Measurements from ENCODE around the gene BRWD1. TPM values are rescaled to one million over a fixed set of nuclear protein-coding genes. Genes with fewer than 3 reads are reported as not detected.

Gene BRWD1
- total RNA-seq, 1 donor from 2014 or later: 142 TPM

- Histone ChIP-seq H3K4me3 (ENCODE audit: low read length in 3 of 3) (peak overlapping the region; percentile 3 to 89 (median 88)), H3K9ac (ENCODE audit: low read depth in 1 of 3, low read length in 3 of 3) (peak overlapping the region; percentile 89 to 97 (median 94)), H3K36me3 (ENCODE audit: control insufficient read depth in 3 of 3, insufficient read depth in 3 of 3, low read length in 3 of 3) (peaks cover 0 to 2% (median 0%) of the 10 kb centered on the region in 3 donors), H3K27me3 (ENCODE audit: control insufficient read depth in 3 of 3, insufficient read depth in 3 of 3, low read length in 3 of 3) (no peaks in the 10 kb centered on the region), H3K4me1 (ENCODE audit: control insufficient read depth in 3 of 3, insufficient read depth in 3 of 3, low read length in 3 of 3) (peaks cover 7 to 14% (median 7%) of the 10 kb centered on the region in 3 donors), H3K27ac (ENCODE audit: low read depth, low read length) (peak overlapping the region; percentile 93), H3K9me3 (ENCODE audit: control insufficient read depth in 3 of 3, low read length in 3 of 3) (no peaks in the 10 kb centered on the region)
Observed at GRCh38 chr21:39182016-39182415, 131.4 kb downstream of the BRWD1 start.

GRCh38 chr21:39181205-39181818 lies 132.1 kb downstream of the BRWD1 start:
- Histone ChIP-seq H3K9me3 (ENCODE audit: control insufficient read depth in 3 of 3, low read length in 3 of 3) (no peaks in the 10 kb centered on the region), H3K4me3 (ENCODE audit: low read length in 3 of 3) (no peak overlapping the region), H3K9ac (ENCODE audit: low read depth in 1 of 3, low read length in 3 of 3) (no peak overlapping the region), H3K27me3 (ENCODE audit: control insufficient read depth in 3 of 3, insufficient read depth in 3 of 3, low read length in 3 of 3) (no peaks in the 10 kb centered on the region), H3K36me3 (ENCODE audit: control insufficient read depth in 3 of 3, insufficient read depth in 3 of 3, low read length in 3 of 3) (peaks cover 0 to 2% (median 2%) of the 10 kb centered on the region in 3 donors), H3K4me1 (ENCODE audit: control insufficient read depth in 3 of 3, insufficient read depth in 3 of 3, low read length in 3 of 3) (peaks cover 7 to 14% (median 12%) of the 10 kb centered on the region in 3 donors), H3K27ac (ENCODE audit: low read depth, low read length) (no peak overlapping the region)

GRCh38 chr21:39180429-39181019 lies 132.9 kb downstream of the BRWD1 start:
- Histone ChIP-seq H3K4me1 (ENCODE audit: control insufficient read depth in 3 of 3, insufficient read depth in 3 of 3, low read length in 3 of 3) (peaks cover 7 to 21% (median 14%) of the 10 kb centered on the region in 3 donors), H3K9ac (ENCODE audit: low read depth in 1 of 3, low read length in 3 of 3) (no peak overlapping the region), H3K27ac (ENCODE audit: low read depth, low read length) (no peak overlapping the region), H3K27me3 (ENCODE audit: control insufficient read depth in 3 of 3, insufficient read depth in 3 of 3, low read length in 3 of 3) (no peaks in the 10 kb centered on the region), H3K9me3 (ENCODE audit: control insufficient read depth in 3 of 3, low read length in 3 of 3) (no peaks in the 10 kb centered on the region), H3K4me3 (ENCODE audit: low read length in 3 of 3) (no peak overlapping the region), H3K36me3 (ENCODE audit: control insufficient read depth in 3 of 3, insufficient read depth in 3 of 3, low read length in 3 of 3) (peaks cover 0 to 4% (median 2%) of the 10 kb centered on the region in 3 donors)

GRCh38 chr21:39178421-39178820 lies 135.0 kb downstream of the BRWD1 start:
- peaks cover 7 to 27% (median 14%) of the 10 kb centered on the region in 3 donors for H3K4me1 ChIP-seq (ENCODE audit: control insufficient read depth in 3 of 3, insufficient read depth in 3 of 3, low read length in 3 of 3)
- no peaks in the 10 kb centered on the region for H3K27me3 ChIP-seq (ENCODE audit: control insufficient read depth in 3 of 3, insufficient read depth in 3 of 3, low read length in 3 of 3)
- no peak overlapping the region for H3K9ac ChIP-seq (ENCODE audit: low read depth in 1 of 3, low read length in 3 of 3)
- H3K4me3 ChIP-seq (ENCODE audit: low read length in 3 of 3): no peak overlapping the region
- no peaks in the 10 kb centered on the region for H3K9me3 ChIP-seq (ENCODE audit: control insufficient read depth in 3 of 3, low read length in 3 of 3)
- H3K36me3 ChIP-seq (ENCODE audit: control insufficient read depth in 3 of 3, insufficient read depth in 3 of 3, low read length in 3 of 3): peaks cover 0 to 9% (median 2%) of the 10 kb centered on the region in 3 donors
- H3K27ac ChIP-seq (ENCODE audit: low read depth, low read length): no peak overlapping the region

- peak overlapping the region in 1 of 3 donors; percentile 16 for H3K9ac ChIP-seq (ENCODE audit: low read depth in 1 of 3, low read length in 3 of 3)
- no peaks in the 10 kb centered on the region for H3K27me3 ChIP-seq (ENCODE audit: control insufficient read depth in 3 of 3, insufficient read depth in 3 of 3, low read length in 3 of 3)
- peak overlapping the region; percentile 27 for H3K27ac ChIP-seq (ENCODE audit: low read depth, low read length)
- no peaks in the 10 kb centered on the region for H3K9me3 ChIP-seq (ENCODE audit: control insufficient read depth in 3 of 3, low read length in 3 of 3)
- H3K36me3 ChIP-seq (ENCODE audit: control insufficient read depth in 3 of 3, insufficient read depth in 3 of 3, low read length in 3 of 3): peaks cover 6 to 17% (median 6%) of the 10 kb centered on the region in 3 donors
- H3K4me3 ChIP-seq (ENCODE audit: low read length in 3 of 3): no peak overlapping the region
- H3K4me1 ChIP-seq (ENCODE audit: control insufficient read depth in 3 of 3, insufficient read depth in 3 of 3, low read length in 3 of 3): peaks cover 0 to 15% (median 7%) of the 10 kb centered on the region in 3 donors
Observed at GRCh38 chr21:39176271-39176709, 137.1 kb downstream of the BRWD1 start.

- H3K9me3 ChIP-seq (ENCODE audit: control insufficient read depth in 3 of 3, low read length in 3 of 3): no peaks in the 10 kb centered on the region
- peaks cover 0 to 15% (median 7%) of the 10 kb centered on the region in 3 donors for H3K4me1 ChIP-seq (ENCODE audit: control insufficient read depth in 3 of 3, insufficient read depth in 3 of 3, low read length in 3 of 3)
- peaks cover 7 to 22% (median 10%) of the 10 kb centered on the region in 3 donors for H3K36me3 ChIP-seq (ENCODE audit: control insufficient read depth in 3 of 3, insufficient read depth in 3 of 3, low read length in 3 of 3)
- H3K9ac ChIP-seq (ENCODE audit: low read depth in 1 of 3, low read length in 3 of 3): peak overlapping the region in 1 of 3 donors; percentile 16
- peak overlapping the region; percentile 7 for H3K27ac ChIP-seq (ENCODE audit: low read depth, low read length)
- H3K27me3 ChIP-seq (ENCODE audit: control insufficient read depth in 3 of 3, insufficient read depth in 3 of 3, low read length in 3 of 3): no peaks in the 10 kb centered on the region
- no peak overlapping the region for H3K4me3 ChIP-seq (ENCODE audit: low read length in 3 of 3)
Observed at GRCh38 chr21:39175665-39176064, 137.8 kb downstream of the BRWD1 start.

- no peaks in the 10 kb centered on the region for H3K27me3 ChIP-seq (ENCODE audit: control insufficient read depth in 3 of 3, insufficient read depth in 3 of 3, low read length in 3 of 3)
- H3K4me3 ChIP-seq (ENCODE audit: low read length in 3 of 3): no peak overlapping the region
- H3K4me1 ChIP-seq (ENCODE audit: control insufficient read depth in 3 of 3, insufficient read depth in 3 of 3, low read length in 3 of 3): peaks cover 0 to 15% (median 7%) of the 10 kb centered on the region in 3 donors
- no peak overlapping the region for H3K27ac ChIP-seq (ENCODE audit: low read depth, low read length)
- no peak overlapping the region for H3K9ac ChIP-seq (ENCODE audit: low read depth in 1 of 3, low read length in 3 of 3)
- peaks cover 7 to 22% (median 10%) of the 10 kb centered on the region in 3 donors for H3K36me3 ChIP-seq (ENCODE audit: control insufficient read depth in 3 of 3, insufficient read depth in 3 of 3, low read length in 3 of 3)
- no peaks in the 10 kb centered on the region for H3K9me3 ChIP-seq (ENCODE audit: control insufficient read depth in 3 of 3, low read length in 3 of 3)
Observed at GRCh38 chr21:39175154-39175553, 138.3 kb downstream of the BRWD1 start.

DNA sequence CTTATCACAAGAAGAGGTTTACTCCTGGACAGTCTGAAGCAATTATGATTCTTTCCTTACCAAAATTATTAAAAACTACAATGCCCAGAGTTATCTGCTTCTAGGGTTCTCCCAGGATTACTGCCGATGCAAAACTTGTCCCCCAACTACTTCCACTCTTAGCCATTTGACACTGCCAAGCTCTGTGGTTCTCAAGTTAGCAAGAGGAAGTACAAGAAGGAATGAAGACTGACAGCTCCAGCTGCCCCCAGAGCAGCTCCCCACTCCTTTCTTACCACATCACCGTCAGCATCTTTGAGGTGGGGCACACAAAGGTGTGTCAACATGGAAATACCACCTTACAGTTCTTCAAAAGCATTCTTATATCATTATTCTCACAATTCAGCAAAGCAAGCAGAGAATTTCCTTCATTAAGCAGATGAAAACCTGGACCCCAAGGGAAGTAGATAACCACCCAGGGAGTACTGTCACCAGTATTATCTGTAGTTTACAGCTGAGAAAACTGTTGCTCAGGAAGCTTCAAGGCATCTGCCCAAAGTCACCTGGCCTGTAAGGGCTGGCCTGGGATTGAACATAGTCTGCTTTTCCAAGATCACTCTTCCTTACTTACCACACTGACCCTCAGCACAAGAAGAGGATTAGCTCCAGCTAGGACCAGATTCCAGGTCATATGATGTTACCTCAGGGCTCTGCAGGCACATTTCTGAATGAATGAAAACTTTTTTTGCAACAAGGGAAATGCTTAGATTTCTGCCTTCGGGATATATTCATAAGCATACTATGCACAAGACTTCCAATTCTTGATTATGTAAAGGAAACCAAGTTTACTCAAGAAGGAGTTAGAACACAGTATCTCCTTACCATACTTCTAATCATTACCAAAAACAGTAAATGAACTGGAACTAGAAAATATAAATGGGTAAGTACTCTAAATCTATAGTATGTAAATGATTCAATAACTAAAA lies 139.4 kb downstream of the BRWD1 start:
- Histone ChIP-seq H3K9ac (ENCODE audit: low read depth in 1 of 3, low read length in 3 of 3) (no peak overlapping the region), H3K9me3 (ENCODE audit: control insufficient read depth in 3 of 3, low read length in 3 of 3) (no peaks in the 10 kb centered on the region), H3K36me3 (ENCODE audit: control insufficient read depth in 3 of 3, insufficient read depth in 3 of 3, low read length in 3 of 3) (peaks cover 5 to 26% (median 15%) of the 10 kb centered on the region in 3 donors), H3K4me3 (ENCODE audit: low read length in 3 of 3) (no peak overlapping the region), H3K27me3 (ENCODE audit: control insufficient read depth in 3 of 3, insufficient read depth in 3 of 3, low read length in 3 of 3) (no peaks in the 10 kb centered on the region), H3K27ac (ENCODE audit: low read depth, low read length) (no peak overlapping the region), H3K4me1 (ENCODE audit: control insufficient read depth in 3 of 3, insufficient read depth in 3 of 3, low read length in 3 of 3) (peaks cover 0 to 15% (median 7%) of the 10 kb centered on the region in 3 donors)

DNA sequence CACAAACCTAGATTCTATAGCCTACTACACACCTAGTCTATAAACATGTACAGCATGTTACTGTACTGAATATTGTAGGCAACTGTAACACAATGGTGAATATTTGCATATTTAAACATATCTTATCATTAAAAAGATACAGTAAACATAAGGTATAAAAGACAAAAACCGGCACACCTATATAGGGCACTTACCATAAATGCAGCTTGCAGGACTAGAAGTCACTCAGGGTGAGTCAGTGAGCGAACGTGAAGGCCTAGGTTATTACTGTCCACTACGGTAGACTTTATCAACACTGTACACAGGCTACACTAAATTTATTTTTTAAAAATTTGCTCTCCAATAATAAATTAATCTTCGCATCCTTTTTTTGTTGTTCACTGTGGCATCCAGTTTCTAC lies 143.5 kb downstream of the BRWD1 start:
- H3K27me3 ChIP-seq (ENCODE audit: control insufficient read depth in 3 of 3, insufficient read depth in 3 of 3, low read length in 3 of 3): no peaks in the 10 kb centered on the region

More for the DNA sequence above, 143.5 kb downstream of the BRWD1 start:
- peaks cover 0 to 6% (median 0%) of the 10 kb centered on the region in 3 donors for H3K4me1 ChIP-seq (ENCODE audit: control insufficient read depth in 3 of 3, insufficient read depth in 3 of 3, low read length in 3 of 3)
- no peak overlapping the region for H3K9ac ChIP-seq (ENCODE audit: low read depth in 1 of 3, low read length in 3 of 3)
- H3K27ac ChIP-seq (ENCODE audit: low read depth, low read length): no peak overlapping the region
- H3K9me3 ChIP-seq (ENCODE audit: control insufficient read depth in 3 of 3, low read length in 3 of 3): peaks cover 0 to 3% (median 0%) of the 10 kb centered on the region in 3 donors
- H3K4me3 ChIP-seq (ENCODE audit: low read length in 3 of 3): no peak overlapping the region
- peaks cover 5 to 22% (median 15%) of the 10 kb centered on the region in 3 donors for H3K36me3 ChIP-seq (ENCODE audit: control insufficient read depth in 3 of 3, insufficient read depth in 3 of 3, low read length in 3 of 3)
